Ishikawa (cell line): Measurements from ENCODE around the gene ATG7.

Source experiments
- CREB1 ChIP-seq: IDR thresholded peaks from 2 replicates; pipeline ENCODE4 v1.6.1; 2012; ENCODE audit warnings: low read depth
- EP300 ChIP-seq: IDR thresholded peaks from 2 replicates; pipeline ENCODE4 v1.6.1; 2012; ENCODE audit warnings: borderline replicate concordance
- NFIC ChIP-seq: IDR thresholded peaks from 2 replicates; pipeline ENCODE4 v1.6.1; 2012
- TEAD4 ChIP-seq: IDR thresholded peaks from 2 replicates; pipeline ENCODE4 v1.6.1; 2012
- YY1 ChIP-seq: IDR thresholded peaks from 2 replicates; pipeline ENCODE4 v1.6.1; 2012; ENCODE audit warnings: low read depth
- TF ChIP-seq, protein P1 (sequence below): IDR thresholded peaks from 2 replicates; pipeline ENCODE4 v1.6.1; 2012

DNA sequence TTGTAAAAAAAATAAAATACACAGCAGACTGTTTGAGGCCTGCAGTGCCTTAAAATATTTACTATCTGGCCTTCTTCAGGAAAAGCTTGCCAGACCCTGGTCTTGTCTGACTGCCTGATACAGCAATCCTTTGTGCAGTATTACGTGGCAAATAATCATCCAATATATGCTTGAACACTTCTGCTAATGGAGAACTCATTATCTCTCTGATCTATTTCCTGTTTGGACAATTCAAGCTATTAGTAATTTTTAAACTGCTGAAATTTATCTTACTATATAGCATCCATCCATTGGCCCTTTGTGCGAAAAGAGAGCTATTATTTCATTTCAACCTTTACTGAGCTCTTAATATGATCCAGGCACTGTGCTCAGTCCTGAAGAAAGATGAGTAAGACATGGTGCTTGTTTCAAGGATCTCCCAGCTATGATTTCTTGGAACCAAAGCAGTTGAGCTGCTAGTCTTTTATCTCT lies 15.9 kb downstream of the ATG7 start:
- TF ChIP-seq YY1 (no peak), NFIC (no peak), CREB1 (no peak), TEAD4 (no peak), EP300 (no peak)
- TF ChIP-seq, protein P1, sequence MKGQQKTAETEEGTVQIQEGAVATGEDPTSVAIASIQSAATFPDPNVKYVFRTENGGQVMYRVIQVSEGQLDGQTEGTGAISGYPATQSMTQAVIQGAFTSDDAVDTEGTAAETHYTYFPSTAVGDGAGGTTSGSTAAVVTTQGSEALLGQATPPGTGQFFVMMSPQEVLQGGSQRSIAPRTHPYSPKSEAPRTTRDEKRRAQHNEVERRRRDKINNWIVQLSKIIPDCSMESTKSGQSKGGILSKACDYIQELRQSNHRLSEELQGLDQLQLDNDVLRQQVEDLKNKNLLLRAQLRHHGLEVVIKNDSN: no peak
